IPS DF 6.9 (cell line): Measurements from ENCODE around the gene CTAGE1.

Experiments
- DNase-seq: peaks from one replicate; pipeline ENCODE4 v3.0.0-alpha.2; 2013; ENCODE audit warnings: low read depth, low spot score
- H3K27ac ChIP-seq: one replicate; pipeline ENCODE4 v1.5.1; 2013; ENCODE audit warnings: low read length, control low read depth
- H3K27me3 ChIP-seq: 2 replicates; pipeline ENCODE4 v1.6.1; 2013; ENCODE audit warnings: mild to moderate bottlenecking, low read length; ENCODE audit not compliant: control insufficient read depth, insufficient read depth
- H3K36me3 ChIP-seq: 2 replicates; pipeline ENCODE4 v1.6.1; 2013; ENCODE audit warnings: low read length; ENCODE audit not compliant: control insufficient read depth, insufficient read depth
- H3K4me1 ChIP-seq: 2 replicates; pipeline ENCODE4 v1.6.1; 2013; ENCODE audit warnings: low read length; ENCODE audit not compliant: control insufficient read depth, insufficient read depth
- H3K4me3 ChIP-seq: 2 replicates; pipeline ENCODE4 v1.5.1; 2013; ENCODE audit warnings: mild to moderate bottlenecking, low read length
- H3K9me3 ChIP-seq: 2 replicates; pipeline ENCODE4 v1.6.1; 2013; ENCODE audit warnings: low read length, inconsistent platforms; ENCODE audit not compliant: control insufficient read depth, insufficient read depth
- WGBS: extraction: QIAGEN DNeasy Blood & Tissue Kit; methylation state at CpG from one replicate; pipeline ENCODE4 v1.1.7; 2013; ENCODE audit warnings: mixed read lengths, missing lambda C conversion rate; ENCODE audit not compliant: insufficient read length, insufficient coverage; 5-methylcytosine and 5-hydroxymethylcytosine counted together

The CTAGE1 gene

GRCh38 chr18:22417496-22418188 lies at the start of gene CTAGE1:
CTAGE1 (minus strand) TSS chr18:22417915; CDS start chr18:22417811, 104 bp downstream.
- 0 out of 2 replicates have a peak, but pooled peaks cover 1% of the 10 kb centered on the region for H3K4me1 ChIP-seq
- no peak within 1 kb of the TSS for H3K4me3 ChIP-seq
- WGBS: no CpG with 5 or more reads among the region's 24 CpGs
- H3K27me3 ChIP-seq: no peaks in the 10 kb centered on the region
- H3K36me3 ChIP-seq: no peaks in the 10 kb centered on the region
- DNase-seq: peak; percentile 25
- no peaks in the 10 kb centered on the region for H3K9me3 ChIP-seq
- H3K27ac ChIP-seq: no peak within 1 kb of the TSS

- H3K9me3 ChIP-seq: no peaks in the 10 kb centered on the region
- no peak overlapping the region for H3K4me3 ChIP-seq
- H3K27ac ChIP-seq: no peak overlapping the region
- WGBS: no CpG with 5 or more reads among the region's 3 CpGs
- no peaks in the 10 kb centered on the region; the same call in 1 of the 2 replicates for H3K36me3 ChIP-seq
- H3K4me1 ChIP-seq: no peaks in the 10 kb centered on the region
- H3K27me3 ChIP-seq: no peaks in the 10 kb centered on the region
- DNase-seq: no peak
These were observed 49.1 kb upstream of the CTAGE1 start for GRCh38 chr18:22466608-22467395.

GRCh38 chr18:22465859-22466457 lies 48.2 kb upstream of the CTAGE1 start:
- H3K4me1 ChIP-seq: no peaks in the 10 kb centered on the region
- H3K27me3 ChIP-seq: no peaks in the 10 kb centered on the region
- H3K27ac ChIP-seq: no peak overlapping the region
- no peaks in the 10 kb centered on the region; the same call in 1 of the 2 replicates for H3K36me3 ChIP-seq
- no peak overlapping the region for H3K4me3 ChIP-seq
- WGBS: no CpG with 5 or more reads among the region's 3 CpGs
- no peak for DNase-seq
- no peaks in the 10 kb centered on the region for H3K9me3 ChIP-seq

GRCh38 chr18:22463076-22463475 lies 45.4 kb upstream of the CTAGE1 start:
- no peak for DNase-seq
- no CpG with 5 or more reads among the region's 5 CpGs for WGBS
- Histone ChIP-seq H3K9me3 (no peaks in the 10 kb centered on the region), H3K36me3 (no peaks in the 10 kb centered on the region; the same call in 1 of the 2 replicates), H3K27ac (no peak overlapping the region), H3K27me3 (no peaks in the 10 kb centered on the region), H3K4me3 (no peak overlapping the region), H3K4me1 (no peaks in the 10 kb centered on the region)

- no peaks in the 10 kb centered on the region for H3K36me3 ChIP-seq
- no peaks in the 10 kb centered on the region for H3K4me1 ChIP-seq
- H3K27ac ChIP-seq: no peak overlapping the region
- H3K27me3 ChIP-seq: no peaks in the 10 kb centered on the region
- DNase-seq: no peak
- no CpG with 5 or more reads among the region's 2 CpGs for WGBS
- no peak overlapping the region for H3K4me3 ChIP-seq
- no peaks in the 10 kb centered on the region for H3K9me3 ChIP-seq
These were observed 41.8 kb upstream of the CTAGE1 start for GRCh38 chr18:22459491-22459890.

GRCh38 chr18:22457524-22457923 lies 39.8 kb upstream of the CTAGE1 start:
- no peak overlapping the region for H3K27ac ChIP-seq
- no peaks in the 10 kb centered on the region for H3K36me3 ChIP-seq
- no CpG with 5 or more reads among the region's 8 CpGs for WGBS
- DNase-seq: no peak
- H3K4me1 ChIP-seq: no peaks in the 10 kb centered on the region
- H3K9me3 ChIP-seq: no peaks in the 10 kb centered on the region
- no peak overlapping the region for H3K4me3 ChIP-seq
- H3K27me3 ChIP-seq: no peaks in the 10 kb centered on the region

GRCh38 chr18:22456547-22456946 lies 38.8 kb upstream of the CTAGE1 start:
- Histone ChIP-seq H3K4me1 (no peaks in the 10 kb centered on the region), H3K27me3 (no peaks in the 10 kb centered on the region), H3K36me3 (no peaks in the 10 kb centered on the region), H3K9me3 (no peaks in the 10 kb centered on the region), H3K27ac (no peak overlapping the region), H3K4me3 (no peak overlapping the region)
- DNase-seq: no peak
- no CpG with 5 or more reads among the region's 6 CpGs for WGBS

- Histone ChIP-seq H3K27ac (no peak overlapping the region), H3K4me3 (no peak overlapping the region), H3K9me3 (no peaks in the 10 kb centered on the region), H3K4me1 (no peaks in the 10 kb centered on the region), H3K27me3 (no peaks in the 10 kb centered on the region), H3K36me3 (no peaks in the 10 kb centered on the region)
- WGBS: no CpG with 5 or more reads among the region's 6 CpGs
- DNase-seq: no peak
These were observed 38.4 kb upstream of the CTAGE1 start for GRCh38 chr18:22456116-22456480.

GRCh38 chr18:22455425-22456115 lies 37.9 kb upstream of the CTAGE1 start:
- Histone ChIP-seq H3K9me3 (no peaks in the 10 kb centered on the region), H3K27me3 (no peaks in the 10 kb centered on the region), H3K27ac (no peak overlapping the region), H3K4me1 (no peaks in the 10 kb centered on the region), H3K36me3 (no peaks in the 10 kb centered on the region), H3K4me3 (no peak overlapping the region)
- DNase-seq: no peak
- 100% methylated on average over 1 of the region's 3 CpGs for WGBS

GRCh38 chr18:22453315-22453714 lies 35.6 kb upstream of the CTAGE1 start:
- Histone ChIP-seq H3K36me3 (no peaks in the 10 kb centered on the region), H3K27me3 (no peaks in the 10 kb centered on the region), H3K4me1 (no peaks in the 10 kb centered on the region), H3K4me3 (no peak overlapping the region), H3K27ac (no peak overlapping the region), H3K9me3 (no peaks in the 10 kb centered on the region)
- WGBS: no CpG with 5 or more reads among the region's 5 CpGs
- no peak for DNase-seq
